T-cell (primary cell): ENCODE data around the gene MCM9. TPM values are rescaled to one million over a fixed set of nuclear protein-coding genes. Genes with fewer than 3 reads are reported as not detected.

Experiments
- ATAC-seq, 4 experiments: fragments of 200-7000 bp in 3 of 4; fragments of 150-1000 bp in 1 of 4; cut with Tn5 transposase; replicated peaks in 1 of 4; 1 replicate in 3 of 4; 2 replicates in 1 of 4; pipeline ENCODE4 v1.10.0; 2021; ENCODE audit warnings: moderate library complexity in 3 of 4, mild to moderate bottlenecking in 2 of 4, moderate number of reproducible peaks in 1 of 4
- CTCF ChIA-PET, 2 donors: fragments of 300-600 bp; sonication (Branson Sonifier 250); formaldehyde crosslinking; loops; one replicate each; lab custom pipeline; 2022; ENCODE audit warnings: antibody characterized with exemption in 2 of 2; lab: Charles Lee
- POLR2A ChIA-PET, 2 donors: fragments of 300-600 bp; sonication (Branson Sonifier 250); formaldehyde crosslinking; loops; one replicate each; lab custom pipeline; 2022; ENCODE audit warnings: antibody characterized with exemption in 2 of 2; lab: Charles Lee
- DNase-seq, 35 experiments: peaks; one replicate each; pipeline versions ENCODE4 v3.0.0 to v3.0.0-alpha.2; 2013 to 2023
- H3K27ac ChIP-seq: one replicate; pipeline ENCODE4 v1.5.1; 2013; ENCODE audit warnings: low read length
- H3K27me3 ChIP-seq, 2 experiments: replicated peaks in 1 of 2; 1 replicate in 1 of 2; 2 replicates in 1 of 2; pipeline versions ENCODE4 v1.6.1 to v1.7.0; 2013; ENCODE audit warnings: low read length in 1 of 2, mixed read lengths in 1 of 2; ENCODE audit not compliant: control insufficient read depth in 2 of 2, insufficient read depth in 2 of 2; ENCODE audit errors: extremely low read depth in 1 of 2
- H3K36me3 ChIP-seq, 2 donors: 1 replicate in 1 of 2; 2 replicates in 1 of 2; pipeline versions ENCODE4 v1.6.1 to v1.7.0; 2013; ENCODE audit warnings: low read length in 1 of 2; ENCODE audit not compliant: control insufficient read depth in 2 of 2, insufficient read depth in 1 of 2; ENCODE audit errors: extremely low read depth in 1 of 2
- H3K4me1 ChIP-seq, 2 experiments: 1 replicate in 1 of 2; 2 replicates in 1 of 2; pipeline versions ENCODE4 v1.6.1 to v1.7.0; 2013; ENCODE audit warnings: low read length in 2 of 2, mixed read lengths in 1 of 2; ENCODE audit not compliant: insufficient read depth in 2 of 2, control insufficient read depth in 1 of 2; ENCODE audit errors: extremely low read depth in 1 of 2
- H3K4me3 ChIP-seq, 2 donors: 1 replicate in 1 of 2; 2 replicates in 1 of 2; pipeline versions ENCODE4 v1.5.1 to v1.7.0; 2013; ENCODE audit warnings: mild to moderate bottlenecking in 2 of 2, low read length in 1 of 2, moderate library complexity in 1 of 2; ENCODE audit not compliant: control insufficient read depth in 1 of 2; ENCODE audit errors: extremely low read depth in 1 of 2
- H3K9me3 ChIP-seq: 2 replicates; pipeline ENCODE4 v1.7.0; 2013
- H3K27ac Mint-ChIP-seq, 2 donors: one replicate each; pipeline ENCODE4 v1.8.0; 2020 to 2021; ENCODE audit warnings: mild to moderate bottlenecking in 2 of 2, mixed read lengths in 2 of 2
- H3K27me3 Mint-ChIP-seq, 2 donors: one replicate each; pipeline ENCODE4 v1.8.0; 2021 to 2022; ENCODE audit warnings: mixed read lengths in 2 of 2
- H3K36me3 Mint-ChIP-seq: one replicate; pipeline ENCODE4 v1.8.0; 2021; ENCODE audit warnings: mixed read lengths
- H3K4me1 Mint-ChIP-seq, 3 donors: one replicate each; pipeline ENCODE4 v1.8.0; 2020 to 2022; ENCODE audit warnings: mixed read lengths in 3 of 3, mild to moderate bottlenecking in 1 of 3
- H3K4me3 Mint-ChIP-seq, 3 donors: one replicate each; pipeline ENCODE4 v1.8.0; 2020 to 2022; ENCODE audit warnings: mild to moderate bottlenecking in 3 of 3, mixed read lengths in 3 of 3, moderate library complexity in 3 of 3
- H3K9me3 Mint-ChIP-seq, 3 donors: one replicate each; pipeline ENCODE4 v1.8.0; 2020 to 2022; ENCODE audit warnings: mixed read lengths in 3 of 3
- WGBS: methylation state at CpG from one replicate; pipeline ENCODE4 v1.1.5; 2013; ENCODE audit warnings: missing lambda C conversion rate; ENCODE audit not compliant: insufficient coverage; 5-methylcytosine and 5-hydroxymethylcytosine counted together
- total RNA-seq, 35 experiments: library from RNA in 6 of 35; stranded (reverse) in 6 of 35; fragments of 120-200 nt in 1 of 35; gene quantifications; one replicate each; pipeline versions ENCODE4 v1.2.1 to v1.2.4 and lab custom pipeline; 2013 to 2026

Gene MCM9
- total RNA-seq, 5 donors from 2014 or later (not counting 1 experiment from before 2014, with no cell fraction given), result 27.9 to 34.8 (median 31.4) TPM

- H3K27me3 Mint-ChIP-seq, result no peaks in the 10 kb centered on the region
- DNase-seq (no peak), ATAC-seq (no peak)
- Histone ChIP-seq H3K4me1 (peaks cover under 1 to 2% of the 10 kb centered on the region in 2 experiments), H3K9me3 (peaks cover 3% of the 10 kb centered on the region), H3K27me3 (no peaks in the 10 kb centered on the region), H3K27ac (no peak overlapping the region), H3K4me3 (no peak overlapping the region), H3K36me3 (no peaks in the 10 kb centered on the region)
- H3K27ac Mint-ChIP-seq, result no peak overlapping the region
- H3K9me3 Mint-ChIP-seq, result peaks cover 10 to 24% (median 13%) of the 10 kb centered on the region in 3 donors
- ChIA-PET POLR2A (no interaction called here), CTCF (interaction anchor here in 1 of 2 donors (0.5 kb wide), 1 partner anchor 372 kb away, joined by 3 read pairs; no protein-coding TSS in a partner anchor)
- WGBS, result no CpG with 5 or more reads among the region's 4 CpGs
- peaks cover 52% of the 10 kb centered on the region for H3K36me3 Mint-ChIP-seq
- peaks cover 58 to 78% (median 70%) of the 10 kb centered on the region in 3 donors for H3K4me1 Mint-ChIP-seq
- H3K4me3 Mint-ChIP-seq, result no peak overlapping the region
Measured at GRCh38 chr6:118867181-118867580, 67.8 kb downstream of the MCM9 start.

GRCh38 chr6:118865100-118865391, 69.9 kb downstream of the MCM9 start:
- DNase-seq, result no peak
- Histone ChIP-seq H3K36me3 (no peaks in the 10 kb centered on the region), H3K4me3 (no peak overlapping the region), H3K9me3 (peaks cover 3% of the 10 kb centered on the region), H3K4me1 (peaks cover 2 to 12% of the 10 kb centered on the region in 2 experiments), H3K27me3 (no peaks in the 10 kb centered on the region), H3K27ac (no peak overlapping the region)
- ChIA-PET CTCF (interaction anchor here (0.6 to 1.5 kb wide), 3 partner anchors 11 to 64 kb away, joined by 3 to 5 read pairs (median 3); no protein-coding TSS in a partner anchor), POLR2A (no interaction called here)
- no CpG with 5 or more reads among the region's 2 CpGs for WGBS
- H3K4me1 Mint-ChIP-seq, result peaks cover 49 to 59% (median 59%) of the 10 kb centered on the region in 3 donors
- ATAC-seq, result peak in 3 of 4 experiments; percentile 29 to 45 (median 35)
- H3K27me3 Mint-ChIP-seq, result no peaks in the 10 kb centered on the region
- H3K36me3 Mint-ChIP-seq, result peaks cover 47% of the 10 kb centered on the region
- peak overlapping the region; percentile 61 to 66 (median 62) for H3K4me3 Mint-ChIP-seq
- peak overlapping the region; percentile 74 to 89 for H3K27ac Mint-ChIP-seq
- peaks cover 13 to 24% (median 14%) of the 10 kb centered on the region in 3 donors for H3K9me3 Mint-ChIP-seq

GRCh38 chr6:118864341-118865099, 70.4 kb downstream of the MCM9 start:
- POLR2A ChIA-PET, result no interaction called here
- peak in 3 of 4 experiments; percentile 56 to 68 (median 61) for ATAC-seq
- no peak overlapping the region for H3K27ac ChIP-seq

GRCh38 chr6:118862443-118862842, 72.5 kb downstream of the MCM9 start:
- Mint-ChIP-seq H3K9me3 (peaks cover 9 to 20% (median 16%) of the 10 kb centered on the region in 3 donors), H3K27me3 (no peaks in the 10 kb centered on the region), H3K36me3 (peaks cover 41% of the 10 kb centered on the region), H3K4me3 (no peak overlapping the region), H3K4me1 (peaks cover 59 to 67% (median 63%) of the 10 kb centered on the region in 3 donors), H3K27ac (no peak overlapping the region)
- H3K9me3 ChIP-seq, result no peaks in the 10 kb centered on the region
- H3K27ac ChIP-seq, result no peak overlapping the region
- ChIA-PET CTCF (interaction anchor here in 1 of 2 donors (1.1 kb wide), 1 partner anchor 34 kb away, joined by 3 read pairs; no protein-coding TSS in a partner anchor), POLR2A (interaction anchor here in 1 of 2 donors (0.6 kb wide), 1 partner anchor 1078 kb away, joined by 3 read pairs; no protein-coding TSS in a partner anchor)
- no peaks in the 10 kb centered on the region for H3K27me3 ChIP-seq
- H3K4me1 ChIP-seq, result peaks cover 2 to 12% of the 10 kb centered on the region in 2 experiments
- H3K4me3 ChIP-seq, result no peak overlapping the region
- H3K36me3 ChIP-seq, result no peaks in the 10 kb centered on the region
- WGBS, result 96% methylated on average over 4 of the region's 4 CpGs
- DNase-seq (no peak), ATAC-seq (no peak)

More at GRCh38 chr6:118864341-118865099, 70.4 kb downstream of the MCM9 start:
- peaks cover 49 to 59% (median 59%) of the 10 kb centered on the region in 3 donors for H3K4me1 Mint-ChIP-seq
- H3K4me3 ChIP-seq, result no peak overlapping the region
- H3K4me1 ChIP-seq, result peaks cover 2 to 12% of the 10 kb centered on the region in 2 experiments
- H3K27me3 ChIP-seq, result no peaks in the 10 kb centered on the region
- no peaks in the 10 kb centered on the region for H3K36me3 ChIP-seq
- peaks cover 44% of the 10 kb centered on the region for H3K36me3 Mint-ChIP-seq
- H3K27ac Mint-ChIP-seq, result peak overlapping the region; percentile 74 to 89
- DNase-seq, result no peak
- CTCF ChIA-PET, result interaction anchor here (0.6 to 1.5 kb wide), 4 partner anchors 11 to 64 kb away, joined by 3 to 5 read pairs (median 3); no protein-coding TSS in a partner anchor
- no peaks in the 10 kb centered on the region for H3K27me3 Mint-ChIP-seq
- 60% methylated on average over 1 of the region's 7 CpGs for WGBS
- H3K4me3 Mint-ChIP-seq, result peak overlapping the region; percentile 61 to 66 (median 62)
- H3K9me3 ChIP-seq, result no peaks in the 10 kb centered on the region
- peaks cover 9 to 21% (median 16%) of the 10 kb centered on the region in 3 donors for H3K9me3 Mint-ChIP-seq

GRCh38 chr6:118860880-118861279, 74.1 kb downstream of the MCM9 start:
- ATAC-seq (no peak), DNase-seq (no peak)
- peaks cover 35% of the 10 kb centered on the region for H3K36me3 Mint-ChIP-seq

GRCh38 chr6:118860363-118860762, 74.6 kb downstream of the MCM9 start:
- H3K36me3 ChIP-seq, result peaks cover 0 to 3% of the 10 kb centered on the region in 2 donors
- ATAC-seq (no peak), DNase-seq (no peak)
- no peaks in the 10 kb centered on the region for H3K27me3 ChIP-seq
- Mint-ChIP-seq H3K4me1 (peaks cover 50 to 61% (median 58%) of the 10 kb centered on the region in 3 donors), H3K27ac (no peak overlapping the region), H3K27me3 (no peaks in the 10 kb centered on the region), H3K4me3 (no peak overlapping the region), H3K9me3 (peaks cover 0 to 7% (median 7%) of the 10 kb centered on the region in 3 donors), H3K36me3 (peaks cover 31% of the 10 kb centered on the region)
- H3K4me1 ChIP-seq, result peaks cover 2 to 12% of the 10 kb centered on the region in 2 experiments
- ChIA-PET POLR2A (interaction anchor here (0.6 to 1.1 kb wide), 2 partner anchors 21 to 257 kb away, joined by 3 read pairs; no protein-coding TSS in a partner anchor), CTCF (interaction anchor here in 1 of 2 donors (1.3 kb wide), 1 partner anchor 36 kb away, joined by 3 read pairs; no protein-coding TSS in a partner anchor)
- no peak overlapping the region for H3K27ac ChIP-seq
- no CpG with 5 or more reads among the region's 1 CpG for WGBS
- no peaks in the 10 kb centered on the region for H3K9me3 ChIP-seq
- no peak overlapping the region for H3K4me3 ChIP-seq

More at GRCh38 chr6:118860880-118861279, 74.1 kb downstream of the MCM9 start:
- Histone ChIP-seq H3K36me3 (no peaks in the 10 kb centered on the region), H3K4me3 (no peak overlapping the region), H3K27me3 (no peaks in the 10 kb centered on the region), H3K27ac (no peak overlapping the region), H3K4me1 (peaks cover 2 to 12% of the 10 kb centered on the region in 2 experiments), H3K9me3 (no peaks in the 10 kb centered on the region)
- POLR2A ChIA-PET, result interaction anchor here in 1 of 2 donors (1.1 kb wide), 1 partner anchor 21 kb away, joined by 3 read pairs; no protein-coding TSS in a partner anchor
- H3K9me3 Mint-ChIP-seq, result peaks cover under 1 to 10% (median 9%) of the 10 kb centered on the region in 3 donors
- H3K4me3 Mint-ChIP-seq, result no peak overlapping the region
- H3K27me3 Mint-ChIP-seq, result no peaks in the 10 kb centered on the region
- CTCF ChIA-PET, result interaction anchor here (0.6 to 1.3 kb wide), 3 partner anchors 16 to 36 kb away, joined by 3 read pairs; no protein-coding TSS in a partner anchor
- WGBS, result over 99% methylated on average over 9 of the region's 10 CpGs
- H3K4me1 Mint-ChIP-seq, result peaks cover 56 to 64% (median 61%) of the 10 kb centered on the region in 3 donors
- no peak overlapping the region for H3K27ac Mint-ChIP-seq
